CD4-positive, alpha-beta T cell treated with Interleukin-17A for 1 hour (primary cell): Measurements from ENCODE around the gene GJA1.
"Not testable (repeated sequence)": the region's sequence is repeated elsewhere in the genome, so short reads cannot be mapped to it uniquely, and the experiment has no call there.

Source experiments
- DNase-seq: peaks from one replicate; pipeline ENCODE4 v3.0.0-alpha.2; 2020

The GJA1 gene

GRCh38 chr6:121435444-121436069 is at the start of gene GJA1:
Gene GJA1, plus strand, starts transcription at chr6:121435646. Its CDS starts 11,202 bp downstream, at chr6:121446848.
- DNase-seq = no peak

GRCh38 chr6:121386551-121386950 is 48.9 kb upstream of the GJA1 start:
- not testable (repeated sequence) for DNase-seq

GRCh38 chr6:121389419-121389818 is 46.0 kb upstream of the GJA1 start:
- no peak for DNase-seq

GRCh38 chr6:121393731-121394505 is 41.5 kb upstream of the GJA1 start:
- DNase-seq = no peak

GRCh38 chr6:121395736-121396135 is 39.7 kb upstream of the GJA1 start:
- DNase-seq = no peak

GRCh38 chr6:121397188-121397587 is 38.3 kb upstream of the GJA1 start:
- not testable (repeated sequence) for DNase-seq

- DNase-seq = no peak
Measured at GRCh38 chr6:121398127-121398526, 37.3 kb upstream of the GJA1 start.

- DNase-seq = no peak
Measured at GRCh38 chr6:121399966-121400365, 35.5 kb upstream of the GJA1 start.

- DNase-seq = no peak
Measured at GRCh38 chr6:121403964-121404363, 31.5 kb upstream of the GJA1 start.

- DNase-seq = no peak
Measured at GRCh38 chr6:121405306-121405705, 30.1 kb upstream of the GJA1 start.

- DNase-seq = no peak
Measured at GRCh38 chr6:121408321-121408720, 27.1 kb upstream of the GJA1 start.

GRCh38 chr6:121413879-121414278 is 21.6 kb upstream of the GJA1 start:
- no peak for DNase-seq

GRCh38 chr6:121418346-121418745 is 17.1 kb upstream of the GJA1 start:
- DNase-seq = no peak

- DNase-seq = no peak
Measured at GRCh38 chr6:121426686-121427085, 8.8 kb upstream of the GJA1 start.

- no peak for DNase-seq
Measured at GRCh38 chr6:121428872-121429756, 6.3 kb upstream of the GJA1 start.

GRCh38 chr6:121430514-121431460 is 4.7 kb upstream of the GJA1 start:
- no peak for DNase-seq

- not testable (repeated sequence) for DNase-seq
Measured at GRCh38 chr6:121431776-121432175, 3.7 kb upstream of the GJA1 start.

GRCh38 chr6:121434037-121434770 is 1.2 kb upstream of the GJA1 start:
- no peak for DNase-seq

- DNase-seq = no peak
Measured at GRCh38 chr6:121436274-121436857, 920 bp downstream of the GJA1 start.

GRCh38 chr6:121436960-121437850 is 1.8 kb downstream of the GJA1 start:
- DNase-seq = no peak
